Central memory CD4-positive, alpha-beta T cell (primary cell): ENCODE results near the gene CHKB.

Source experiments
- DNase-seq: peaks from one replicate; pipeline ENCODE4 v3.0.0; 2022

CHKB gene

DNA sequence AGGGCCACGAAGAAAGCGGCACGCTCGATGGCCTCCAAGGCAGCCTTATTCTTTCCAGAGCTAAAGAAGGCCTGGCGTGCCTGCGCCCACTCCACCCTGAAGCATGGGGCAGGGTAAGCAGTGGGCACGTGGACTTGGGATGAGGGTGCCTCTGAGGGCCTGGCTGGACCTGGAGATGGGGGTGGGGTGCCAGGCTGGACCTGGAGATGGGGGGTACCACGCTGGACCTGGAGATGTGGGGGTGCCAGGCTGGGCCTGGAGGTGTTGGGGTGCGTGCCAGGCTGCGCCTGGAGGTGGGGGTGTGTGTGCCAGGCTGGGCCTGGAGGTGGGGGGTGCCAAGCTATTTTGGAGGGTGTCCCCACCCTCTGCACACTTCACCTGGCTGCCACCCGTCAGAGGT is 9.7 kb downstream of the CHKB start:
- DNase-seq = no peak

DNA sequence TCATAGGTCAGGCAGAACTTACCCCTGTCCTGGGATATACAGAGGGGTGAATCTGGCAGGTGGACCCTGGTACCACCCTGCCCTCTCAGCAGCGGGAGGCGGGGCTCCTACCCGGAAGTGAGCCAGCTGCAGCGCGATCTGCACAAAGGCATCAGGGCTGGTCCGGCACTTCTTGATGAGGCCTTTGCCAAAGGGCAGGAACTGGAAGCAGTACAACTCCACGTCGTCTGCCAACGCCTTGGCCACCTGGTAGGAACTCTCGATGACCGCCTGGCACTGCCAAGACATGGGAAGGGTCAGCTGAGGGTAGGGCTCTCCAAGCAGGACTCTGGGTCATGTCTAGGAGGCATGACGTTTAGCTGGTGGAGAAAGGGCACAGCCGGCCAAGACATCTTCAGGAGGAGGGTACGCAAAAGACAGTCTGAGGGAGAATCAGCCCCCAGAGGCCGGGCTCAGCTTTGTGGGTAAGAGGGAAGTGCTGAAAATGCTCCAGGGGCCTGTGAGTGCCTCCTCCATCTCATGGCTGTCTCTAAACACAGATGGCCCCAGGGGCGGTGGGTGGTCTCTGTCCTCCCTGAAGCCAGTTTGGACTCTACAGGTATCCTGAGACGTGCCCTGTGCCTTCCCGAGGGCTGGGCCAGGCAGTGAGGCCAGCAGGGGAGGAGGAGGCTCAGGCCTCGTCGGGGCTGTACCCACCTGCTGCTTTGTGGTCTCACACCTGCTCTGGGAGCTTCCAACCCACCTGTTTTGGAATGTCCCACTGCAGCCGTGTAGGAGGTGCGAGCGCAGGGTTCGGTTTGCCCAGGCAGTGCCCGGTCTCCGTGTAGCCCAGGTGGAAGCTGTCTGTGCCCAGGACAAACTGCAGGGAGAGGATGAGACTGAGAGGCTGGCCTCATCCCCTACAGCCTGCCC is 11.1 kb downstream of the CHKB start:
- DNase-seq = no peak

DNA sequence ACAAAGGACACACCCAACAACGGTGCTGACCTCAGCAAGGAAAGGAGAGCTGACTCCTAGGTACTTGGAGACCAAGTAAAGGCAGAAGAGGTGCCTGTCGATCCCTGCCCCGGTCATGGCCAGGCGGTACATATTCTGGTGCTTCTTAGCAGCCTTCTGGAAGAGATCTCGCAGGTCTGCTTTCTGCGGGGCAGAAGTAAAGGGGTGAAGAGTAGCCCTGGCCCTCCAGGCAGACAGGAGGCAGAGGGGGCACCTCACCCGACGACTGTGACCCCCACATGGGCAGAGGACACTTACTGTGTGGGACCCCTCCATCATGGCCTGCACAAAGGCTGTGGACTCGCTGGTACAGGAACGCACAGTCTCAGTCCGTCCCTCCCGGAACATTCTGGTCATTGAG is 11.8 kb downstream of the CHKB start:
- no peak for DNase-seq

DNA sequence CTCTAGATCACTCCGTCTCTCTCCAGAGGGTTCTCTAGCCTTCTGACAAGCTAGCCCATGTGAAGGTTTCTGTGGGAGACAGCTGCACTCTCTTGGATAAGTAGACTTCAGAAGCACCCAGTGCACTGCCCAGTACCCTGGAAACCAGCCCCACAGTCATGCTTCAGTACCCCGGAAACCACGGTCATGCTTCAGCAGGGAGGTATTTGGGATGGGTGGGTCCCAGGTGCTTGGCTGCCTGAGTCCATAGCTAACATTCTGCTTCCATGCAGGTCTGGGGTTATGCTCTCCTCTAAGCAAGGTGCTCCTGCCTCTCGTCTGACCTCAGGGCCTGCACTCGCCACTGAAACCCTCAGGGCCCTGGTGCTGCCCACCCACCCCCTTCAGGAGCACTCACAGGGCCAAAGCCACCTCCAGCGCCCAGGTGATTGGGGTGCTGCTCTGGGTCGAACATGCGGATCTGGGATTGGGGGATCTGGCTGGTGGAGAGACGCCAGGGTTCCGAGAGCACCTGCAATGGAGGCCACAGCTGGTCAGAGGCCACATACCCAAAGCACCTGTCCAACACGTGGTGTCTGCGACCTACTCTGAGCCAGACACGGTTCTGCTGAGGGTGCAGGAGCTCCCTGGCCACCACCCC is 12.6 kb downstream of the CHKB start:
- DNase-seq = no peak

DNA sequence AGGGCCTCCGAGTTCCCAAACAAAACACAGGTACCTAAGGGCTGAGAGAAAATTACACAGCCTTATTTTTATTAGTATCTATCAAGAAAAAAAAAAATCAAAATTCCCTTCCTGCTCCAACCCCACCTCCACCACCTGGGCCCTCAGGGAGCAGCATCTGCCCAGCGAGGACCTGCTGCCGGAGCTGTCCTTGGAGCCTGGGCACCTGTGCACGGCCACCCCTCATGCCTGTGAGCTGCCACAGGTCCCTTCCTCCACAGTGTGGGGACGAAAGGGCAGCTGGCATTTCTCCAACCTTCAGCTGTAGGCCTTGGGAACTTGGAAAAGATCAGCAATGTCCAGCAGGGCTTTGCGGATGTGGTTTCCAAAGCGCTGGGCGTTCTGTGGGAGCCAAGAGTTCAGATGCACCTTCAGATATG is 13.6 kb downstream of the CHKB start:
- no peak for DNase-seq

DNA sequence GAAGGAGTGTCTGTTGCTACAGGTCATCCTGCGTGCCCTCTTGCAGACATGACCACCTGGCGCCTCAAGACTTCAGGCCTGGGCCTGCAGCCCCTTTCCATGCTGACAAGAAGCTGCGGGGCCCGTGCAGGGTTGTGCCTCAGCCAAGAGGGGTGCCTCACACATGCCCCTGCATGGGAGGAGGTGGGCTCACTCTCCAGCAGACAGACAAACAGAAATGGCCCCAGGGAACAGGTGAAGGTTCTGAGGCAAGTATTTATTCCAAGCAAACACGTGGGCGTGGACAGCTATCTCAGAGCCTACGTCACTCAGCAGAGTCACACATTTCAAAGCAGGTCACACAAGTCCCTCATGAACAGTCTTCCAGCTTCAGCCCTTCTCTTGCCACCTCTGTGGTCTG is 14.0 kb downstream of the CHKB start:
- no peak for DNase-seq

DNA sequence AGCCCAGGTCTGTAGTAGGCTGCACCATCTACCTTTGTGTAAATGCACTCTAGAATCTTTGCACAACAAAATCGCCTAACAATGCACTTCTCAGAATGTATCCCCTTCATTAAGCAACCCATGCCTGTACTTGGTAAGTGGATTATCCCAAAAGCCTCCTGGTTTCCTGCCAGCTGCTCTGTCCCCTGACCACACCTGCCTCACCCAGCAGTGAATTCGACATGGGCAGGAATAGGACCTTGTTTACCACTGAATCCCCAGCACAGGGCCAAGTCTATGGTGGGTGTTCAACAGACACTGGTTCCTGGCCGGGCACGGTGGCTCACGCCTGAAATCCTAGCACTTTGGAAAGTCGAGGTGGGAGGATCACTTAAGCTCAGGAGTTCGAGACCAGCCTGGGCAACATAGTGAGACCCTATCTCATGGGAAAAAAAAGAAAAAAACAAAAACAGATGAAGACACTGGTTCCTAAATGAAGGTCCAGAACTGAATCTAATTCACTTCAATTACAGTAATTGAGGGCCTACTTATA is 14.9 kb downstream of the CHKB start:
- DNase-seq = no peak

DNA sequence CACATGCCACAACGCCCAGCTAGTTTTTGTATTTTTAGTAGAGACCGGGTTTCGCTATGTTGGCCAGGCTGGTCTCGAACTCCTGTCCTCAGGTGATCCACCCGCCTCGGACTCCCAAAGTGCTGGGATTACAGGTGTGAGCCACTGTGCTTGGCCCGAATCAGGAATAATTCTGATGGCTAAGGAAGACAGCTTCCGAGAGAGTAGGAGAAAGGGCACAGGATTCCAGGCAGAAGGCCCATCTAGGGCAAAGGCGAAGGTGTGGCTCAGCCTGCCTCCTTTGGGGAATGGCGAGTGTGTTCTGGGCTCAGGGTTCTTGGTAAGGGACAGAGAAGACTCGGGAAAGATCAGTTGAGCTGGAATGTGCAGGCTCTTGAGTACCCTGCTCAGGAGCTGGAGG is 18.4 kb downstream of the CHKB start:
- no peak for DNase-seq

DNA sequence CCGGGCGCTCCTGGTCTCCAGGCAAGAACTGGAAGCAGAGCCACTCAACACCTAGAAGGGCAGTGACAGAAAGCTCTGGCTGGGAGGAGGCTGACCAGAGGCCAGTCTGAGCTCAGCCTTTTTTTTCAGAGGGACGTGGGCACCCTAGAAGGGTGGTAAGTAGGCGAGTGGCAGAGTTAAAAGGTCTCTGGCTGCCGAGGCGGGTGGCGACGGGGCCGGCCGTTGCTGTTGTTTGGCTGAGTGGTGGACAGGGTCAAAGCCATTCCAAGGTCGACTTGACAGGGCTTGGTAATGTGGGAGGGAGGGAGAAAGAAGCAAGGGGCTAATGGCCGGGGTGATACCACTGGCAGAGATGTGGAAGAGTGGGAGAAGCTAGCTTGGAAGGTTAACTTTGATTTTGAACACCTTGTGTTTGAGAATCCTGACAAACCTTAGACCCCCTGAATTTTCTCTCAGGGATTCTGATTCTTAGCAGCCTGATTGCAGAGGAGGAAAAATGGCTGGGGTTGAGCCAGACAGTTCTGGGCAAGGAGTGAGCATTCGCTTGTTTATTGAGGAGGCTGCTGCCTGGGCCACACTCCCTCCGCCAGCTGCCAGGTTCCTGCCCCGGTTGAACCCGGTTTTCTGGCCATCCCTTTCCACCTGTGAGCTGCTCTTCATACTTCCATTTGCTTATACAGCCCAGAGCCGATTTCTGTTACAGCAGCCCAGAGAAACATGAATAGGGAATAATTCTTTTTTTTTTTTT is 19.1 kb downstream of the CHKB start:
- no peak for DNase-seq

DNA sequence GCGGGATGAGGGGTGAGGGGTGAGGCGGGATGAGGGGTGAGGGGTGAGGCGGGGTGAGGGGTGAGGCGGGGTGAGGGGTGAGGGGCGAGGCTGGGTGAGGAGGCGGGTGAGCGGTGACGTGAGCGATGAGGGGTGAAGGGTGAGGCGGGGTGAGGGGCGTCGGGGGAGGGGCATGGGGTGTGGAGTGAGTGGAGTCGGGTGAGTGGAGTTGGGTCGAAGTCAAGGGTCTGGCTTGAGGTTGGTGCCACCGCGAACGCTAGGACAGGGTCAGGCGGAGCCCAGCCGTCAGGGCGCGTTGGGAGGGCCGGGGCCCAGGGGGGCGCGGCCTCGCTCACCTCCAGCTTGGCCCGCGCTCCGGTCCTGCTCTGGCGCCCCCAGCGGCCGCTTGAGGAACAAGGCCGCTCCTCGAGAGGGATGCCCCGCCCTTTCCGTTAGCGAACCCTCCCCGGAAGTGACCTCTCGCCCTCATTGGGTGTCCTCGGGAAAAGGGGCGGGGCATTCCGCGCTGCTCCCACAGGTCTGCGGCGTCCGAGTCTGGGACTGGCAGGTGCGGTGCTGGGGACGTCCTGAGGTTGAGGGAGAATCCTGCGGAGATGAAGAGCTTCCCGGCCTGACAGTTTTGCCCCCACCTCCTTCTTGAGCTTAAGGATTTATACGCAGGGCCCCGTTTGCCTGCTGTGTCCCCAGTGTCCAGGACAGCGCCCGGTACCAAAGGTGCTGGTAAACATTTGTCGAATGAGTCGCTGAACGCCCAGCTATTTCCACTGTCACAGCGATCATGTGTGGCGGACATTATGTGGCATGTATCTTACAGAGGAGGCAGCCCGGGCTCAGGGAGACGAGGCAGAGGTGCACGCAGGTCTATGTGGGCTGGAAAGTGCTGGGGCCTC is 19.9 kb downstream of the CHKB start, which contains the start of gene SYCE3:
TSS of gene SYCE3 (minus strand) at position 397 of the 890 bp plus-strand sequence. CDS start 6,514 bp downstream, outside the sequence.
- DNase-seq = peak; percentile 95

DNA sequence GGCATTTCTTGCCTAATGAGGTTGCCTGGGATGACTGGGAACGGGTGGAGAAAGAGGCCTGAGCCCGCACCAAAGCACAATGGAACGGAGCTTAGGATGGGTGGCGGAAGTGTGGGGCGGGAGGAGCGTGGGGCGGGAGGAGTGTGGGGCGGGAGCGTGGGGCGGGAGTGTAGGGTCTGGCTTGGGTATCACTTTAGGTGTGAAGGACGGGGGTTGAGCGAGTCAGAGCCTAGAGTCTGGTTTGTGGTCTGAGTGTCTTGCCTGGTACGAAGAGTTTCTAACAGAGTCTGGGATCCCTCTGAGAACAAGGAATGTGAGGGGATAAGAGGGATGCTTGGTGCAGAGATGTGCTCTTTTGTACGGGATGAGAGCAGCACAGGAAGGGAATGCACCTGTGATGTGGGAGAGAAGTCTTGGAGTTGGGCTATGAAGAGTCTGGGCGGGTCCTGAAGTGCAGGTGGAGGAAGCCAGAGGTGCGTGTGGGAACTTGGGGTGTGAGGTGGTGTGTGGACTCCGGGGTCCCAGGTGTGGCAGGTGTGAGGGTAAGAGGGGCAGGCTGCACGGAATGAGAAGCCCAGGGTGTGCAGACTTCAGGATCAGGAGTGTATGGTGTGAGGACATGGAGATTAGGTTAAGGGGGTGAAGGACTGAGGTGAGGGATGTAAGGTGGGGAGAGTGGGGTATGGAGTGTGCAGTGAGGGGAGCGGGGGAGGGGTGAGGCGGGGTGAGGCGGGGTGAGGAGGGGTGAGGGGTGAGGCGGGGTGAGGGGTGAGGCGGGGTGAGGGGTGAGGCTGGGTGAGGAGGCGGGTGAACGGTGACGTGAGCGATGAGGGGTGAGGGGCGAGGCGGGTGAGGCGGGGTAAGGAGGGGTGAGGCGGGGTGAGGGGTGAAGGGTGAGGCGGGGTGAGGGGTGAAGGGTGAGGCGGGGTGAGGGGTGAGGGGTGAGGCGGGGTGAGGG is 21.0 kb downstream of the CHKB start:
- no peak for DNase-seq

DNA sequence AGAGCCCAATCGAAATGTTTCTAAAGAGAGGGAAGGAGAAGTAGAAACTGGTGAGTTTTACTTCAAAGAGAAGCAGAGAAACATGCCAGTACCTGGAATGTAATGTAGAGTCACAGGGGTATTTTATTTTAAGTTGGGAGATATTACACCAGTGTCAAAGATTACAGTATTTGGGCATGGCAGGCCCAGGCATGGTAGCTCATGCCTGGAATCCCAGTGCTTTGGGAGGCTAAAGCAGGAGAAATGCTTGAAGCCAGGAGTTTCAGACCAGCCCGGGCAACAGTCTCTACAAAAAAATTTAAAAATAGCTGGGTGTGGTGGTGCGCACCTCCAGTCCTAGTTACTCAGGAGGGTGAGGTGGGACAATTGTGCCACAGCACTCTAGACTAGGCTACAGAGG is 22.6 kb downstream of the CHKB start:
- DNase-seq = no peak

DNA sequence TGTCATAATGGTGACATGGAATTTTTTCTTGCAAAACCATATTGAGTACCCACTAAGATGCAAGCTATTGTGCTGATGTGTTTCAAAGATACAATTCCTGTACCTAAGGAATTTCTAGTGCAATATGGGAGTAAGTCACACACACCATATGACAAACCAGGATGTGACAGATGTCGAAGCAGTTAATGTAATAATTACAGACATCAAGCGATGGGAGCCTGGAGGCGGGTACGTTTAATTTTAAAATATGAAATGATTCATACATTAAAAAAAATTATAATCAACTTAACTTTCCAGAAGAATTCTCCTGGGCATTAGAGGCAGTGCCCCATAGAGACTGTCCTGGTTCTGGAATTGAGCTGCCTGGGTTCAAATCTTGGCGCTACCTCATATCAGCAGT is 25.9 kb downstream of the CHKB start:
- no peak for DNase-seq

DNA sequence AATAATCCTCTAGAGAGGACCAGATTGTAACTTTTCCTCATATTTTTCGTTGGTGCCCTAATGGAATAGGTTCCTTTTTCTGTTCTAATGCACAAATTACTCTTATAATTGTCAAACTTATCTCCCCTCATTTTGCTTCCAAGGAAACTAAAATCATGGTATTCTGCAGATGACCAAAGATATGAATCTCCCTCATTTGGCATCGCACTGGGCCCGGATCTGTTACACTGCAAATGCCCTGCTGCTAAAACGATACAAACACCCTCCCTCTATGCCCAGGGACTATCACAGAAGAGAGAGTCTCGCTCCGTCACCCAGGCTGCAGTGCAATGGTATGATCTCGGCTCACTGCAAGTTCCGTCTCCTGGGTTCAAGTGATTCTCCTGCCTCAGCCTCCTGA is 29.3 kb downstream of the CHKB start:
- DNase-seq = no peak

DNA sequence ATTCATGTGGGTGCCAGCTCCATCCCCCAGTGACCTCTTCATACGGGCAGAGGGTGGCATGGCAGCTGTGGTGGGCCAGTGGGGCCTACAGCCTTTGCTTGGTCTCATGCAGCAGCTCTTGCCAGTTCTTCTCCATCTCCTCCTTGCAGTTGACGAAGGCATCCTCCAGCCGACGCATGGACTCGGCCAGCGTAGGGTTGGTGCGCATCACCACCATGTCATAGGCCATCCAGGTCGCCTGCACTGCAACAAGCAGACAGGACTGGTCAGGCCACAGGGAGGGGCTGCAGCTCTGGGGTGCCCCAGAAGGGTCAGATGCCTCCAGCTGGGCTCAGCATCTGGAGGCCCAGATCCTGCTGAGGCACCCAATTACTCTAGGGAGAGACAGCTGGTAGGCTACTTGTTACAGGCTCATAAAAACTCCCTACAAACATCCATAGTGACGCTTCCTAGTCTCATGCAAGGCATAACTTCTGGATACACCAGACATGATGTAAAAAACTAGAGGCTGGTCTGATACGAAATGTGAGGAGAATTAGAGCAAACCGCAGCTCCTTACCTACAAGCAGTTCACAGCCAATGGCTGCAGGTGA is 31.4 kb downstream of the CHKB start:
- DNase-seq = no peak

DNA sequence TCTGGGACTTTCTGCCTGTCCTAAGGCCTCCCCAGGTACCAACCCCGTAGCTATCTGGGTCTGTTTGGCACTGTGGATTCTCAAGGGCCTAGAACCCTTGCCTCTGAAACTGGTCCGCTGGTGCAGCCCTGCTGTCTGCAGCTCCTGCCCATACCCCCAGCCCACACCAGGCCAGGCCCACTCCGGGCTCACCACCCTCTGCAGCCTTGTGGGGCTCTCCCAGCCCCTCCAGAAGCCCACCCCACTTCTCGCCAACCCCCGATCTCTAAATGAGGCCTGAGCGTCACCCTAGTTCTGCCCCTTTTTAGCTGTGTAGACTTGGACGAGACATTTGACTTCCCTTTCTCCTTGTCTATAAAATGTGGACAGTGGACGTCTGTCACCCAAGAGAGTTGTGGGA is 32.3 kb downstream of the CHKB start:
- no peak for DNase-seq

DNA sequence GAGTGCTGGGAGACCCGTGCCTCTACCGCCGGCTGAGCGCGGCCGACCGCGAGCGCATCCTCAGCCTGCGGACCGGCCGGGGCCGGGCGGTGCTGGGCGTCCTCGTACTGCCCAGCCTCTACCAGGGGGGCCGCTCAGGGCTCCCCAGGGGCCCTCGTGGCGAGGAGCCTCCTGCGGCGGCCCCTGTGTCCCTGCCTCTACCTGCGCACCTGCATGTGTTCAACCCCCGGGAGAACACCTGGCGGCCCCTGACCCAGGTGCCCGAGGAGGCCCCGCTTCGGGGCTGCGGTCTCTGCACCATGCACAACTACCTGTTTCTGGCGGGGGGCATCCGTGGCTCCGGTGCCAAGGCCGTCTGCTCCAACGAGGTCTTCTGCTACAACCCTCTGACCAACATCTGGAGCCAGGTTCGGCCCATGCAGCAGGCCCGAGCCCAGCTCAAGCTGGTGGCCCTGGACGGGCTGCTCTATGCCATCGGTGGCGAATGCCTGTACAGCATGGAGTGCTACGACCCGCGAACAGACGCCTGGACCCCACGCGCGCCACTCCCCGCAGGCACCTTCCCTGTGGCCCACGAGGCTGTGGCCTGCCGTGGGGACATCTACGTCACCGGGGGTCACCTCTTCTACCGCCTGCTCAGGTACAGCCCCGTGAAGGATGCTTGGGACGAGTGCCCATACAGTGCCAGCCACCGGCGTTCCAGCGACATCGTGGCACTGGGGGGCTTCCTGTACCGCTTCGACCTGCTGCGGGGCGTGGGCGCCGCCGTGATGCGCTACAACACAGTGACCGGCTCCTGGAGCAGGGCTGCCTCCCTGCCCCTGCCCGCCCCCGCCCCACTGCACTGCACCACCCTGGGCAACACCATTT is 33.5 kb downstream of the CHKB start:
- DNase-seq = no peak

DNA sequence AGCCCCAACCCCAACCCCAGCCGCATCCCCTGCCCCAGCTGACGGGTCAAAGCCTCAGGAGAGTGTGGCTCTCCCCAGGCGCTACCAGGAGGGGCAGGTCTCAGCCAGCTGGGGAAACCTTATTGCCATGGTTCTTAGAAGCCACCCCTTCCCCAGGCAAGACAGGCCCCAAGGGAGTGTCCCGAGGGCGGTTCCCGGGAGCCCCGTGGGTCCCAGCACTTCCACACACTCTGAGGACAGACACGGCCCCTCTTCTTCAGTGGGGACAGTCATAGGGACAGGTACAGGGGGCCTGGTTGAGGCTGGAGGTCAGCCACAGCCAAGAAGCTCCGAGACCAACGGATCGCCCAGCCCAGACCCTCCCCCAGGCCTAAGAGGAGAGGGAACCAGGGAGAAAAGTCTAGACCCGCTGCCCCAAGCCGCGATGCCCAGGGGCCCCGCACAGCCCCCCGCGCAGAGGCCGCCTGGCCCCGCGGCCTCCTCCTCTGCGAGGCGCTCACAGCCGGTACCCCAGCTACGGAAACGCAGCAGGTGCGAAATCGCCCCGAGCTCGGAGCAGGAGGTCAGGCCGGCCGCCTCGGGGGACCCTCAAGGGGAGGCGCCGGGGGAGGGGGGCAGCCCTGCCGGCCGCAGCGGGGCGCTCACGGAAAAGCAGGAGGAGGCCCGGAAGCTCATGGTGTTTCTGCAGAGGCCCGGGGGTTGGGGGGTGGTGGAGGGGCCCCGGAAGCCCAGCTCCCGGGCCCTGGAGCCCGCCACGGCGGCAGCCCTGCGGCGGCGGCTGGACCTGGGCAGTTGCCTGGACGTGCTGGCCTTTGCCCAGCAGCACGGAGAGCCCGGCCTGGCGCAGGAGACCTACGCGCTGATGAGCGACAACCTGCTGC is 34.4 kb downstream of the CHKB start:
- peak; percentile 63 for DNase-seq
